H1 (cell line): ENCODE data around the gene PROKR1. TPM values are rescaled to one million over a fixed set of nuclear protein-coding genes. Genes with fewer than 3 reads are reported as not detected.

Experiments
- CTCF ChIA-PET: fragments of 300-600 bp; sonication (Branson Sonifier 250); formaldehyde crosslinking; loops from one replicate; lab custom pipeline; 2021; ENCODE audit not compliant: partially characterized antibody; lab: Charles Lee
- POLR2A ChIA-PET: fragments of 300-600 bp; sonication (Branson Sonifier 250); formaldehyde crosslinking; loops from one replicate; lab custom pipeline; 2021; ENCODE audit warnings: inconsistent platforms; ENCODE audit not compliant: partially characterized antibody; lab: Charles Lee
- DNase-seq, 2 experiments: peaks; one replicate each; pipeline versions ENCODE4 v3.0.0 to v3.0.0-alpha.2; 2010 to 2022; ENCODE audit warnings: low spot score in 2 of 2, low read depth in 1 of 2, mixed read lengths in 1 of 2
- FAIRE-seq: peaks from 2 replicates; lab custom pipeline; 2011; peaks lifted over from hg19 to GRCh38; lab: Jason Lieb, UNC
- H2AFZ ChIP-seq: 2 replicates; pipeline ENCODE4 v1.8.1; 2012; ENCODE audit warnings: low read length, inconsistent platforms
- H2AK5ac ChIP-seq: 2 replicates; pipeline ENCODE4 v1.6.1; 2013; ENCODE audit warnings: low read depth, low read length
- H2BK120ac ChIP-seq: replicated peaks from 2 replicates; pipeline ENCODE3; 2013; ENCODE audit warnings: low read depth, low read length, inconsistent platforms
- H2BK12ac ChIP-seq: 2 replicates; pipeline ENCODE4 v1.6.1; 2013; ENCODE audit warnings: low read depth, low read length
- H2BK15ac ChIP-seq: 2 replicates; pipeline ENCODE4 v1.6.1; 2013; ENCODE audit warnings: low read length
- H2BK20ac ChIP-seq: 2 replicates; pipeline ENCODE4 v1.6.1; 2013; ENCODE audit warnings: low read length
- H2BK5ac ChIP-seq: 2 replicates; pipeline ENCODE4 v1.6.1; 2013; ENCODE audit warnings: low read depth, low read length
- H3K14ac ChIP-seq: 2 replicates; pipeline ENCODE4 v1.6.1; 2013; ENCODE audit warnings: inconsistent platforms; ENCODE audit not compliant: insufficient read length
- H3K18ac ChIP-seq: 2 replicates; pipeline ENCODE4 v1.6.1; 2013; ENCODE audit warnings: low read length; ENCODE audit errors: extremely low read depth
- H3K23ac ChIP-seq: 2 replicates; pipeline ENCODE4 v1.6.1; 2013; ENCODE audit warnings: inconsistent platforms; ENCODE audit not compliant: insufficient read length
- H3K23me2 ChIP-seq: 2 replicates; pipeline ENCODE4 v1.6.1; 2013; ENCODE audit warnings: low read depth, low read length
- H3K27ac ChIP-seq: 2 replicates; pipeline ENCODE4 v1.6.1; 2011; ENCODE audit warnings: low read depth, low read length, inconsistent platforms
- H3K27me3 ChIP-seq, 4 experiments: replicated peaks in 1 of 4; 1 replicate in 1 of 4; 2 replicates in 3 of 4; pipeline versions ENCODE4 v1.6.1 to v1.8.1; 2011 to 2013; ENCODE audit warnings: low read length in 3 of 4, mild to moderate bottlenecking in 3 of 4, inconsistent platforms in 2 of 4, mixed read lengths in 2 of 4, moderate library complexity in 1 of 4; ENCODE audit not compliant: control insufficient read depth in 3 of 4, insufficient read depth in 3 of 4; ENCODE audit errors: extremely low read depth in 1 of 4
- H3K36me3 ChIP-seq, 4 experiments: 2 replicates each; pipeline versions ENCODE4 v1.6.1 to v1.8.1; 2011 to 2013; ENCODE audit warnings: mild to moderate bottlenecking in 4 of 4, low read length in 3 of 4, moderate library complexity in 2 of 4, control low read depth in 1 of 4, inconsistent platforms in 1 of 4; ENCODE audit not compliant: insufficient read depth in 4 of 4, control insufficient read depth in 2 of 4
- H3K4ac ChIP-seq: replicated peaks from 2 replicates; pipeline ENCODE3; 2013; ENCODE audit warnings: low read length, low read depth, mixed read lengths, inconsistent platforms; ENCODE audit not compliant: insufficient read length
- H3K4me1 ChIP-seq, 4 experiments: replicated peaks in 1 of 4; 1 replicate in 1 of 4; 2 replicates in 3 of 4; pipeline versions ENCODE4 v1.6.1 to v1.8.1; 2011 to 2013; ENCODE audit warnings: low read length in 3 of 4, inconsistent platforms in 2 of 4, mixed read lengths in 1 of 4; ENCODE audit not compliant: insufficient read depth in 4 of 4, control insufficient read depth in 3 of 4
- H3K4me2 ChIP-seq, 2 experiments: 2 replicates each; pipeline versions ENCODE4 v1.6.1 to v1.8.1; 2011 to 2013; ENCODE audit warnings: low read depth in 2 of 2, low read length in 2 of 2, control low read depth in 1 of 2, inconsistent platforms in 1 of 2, mild to moderate bottlenecking in 1 of 2; ENCODE audit not compliant: insufficient read depth in 1 of 2
- H3K4me3 ChIP-seq, 4 experiments: fragments of 200-600, 300-600 bp in 1 of 4; sonication (generic), shearing (Covaris generic), sonication (Bioruptor Twin) in 1 of 4; 2 replicates each; pipeline versions ENCODE4 v1.5.1 to v1.8.1; 2011 to 2016; ENCODE audit warnings: low read length in 4 of 4, low read depth in 3 of 4, control low read depth in 2 of 4, inconsistent platforms in 2 of 4, mild to moderate bottlenecking in 2 of 4, mixed read lengths in 1 of 4, moderate library complexity in 1 of 4; ENCODE audit not compliant: insufficient read depth in 2 of 4; ENCODE audit errors: extremely low read depth in 1 of 4
- H3K56ac ChIP-seq: replicated peaks from 2 replicates; pipeline ENCODE3; 2013; ENCODE audit warnings: low read depth, mild to moderate bottlenecking, mixed read lengths, low read length, inconsistent platforms; ENCODE audit not compliant: insufficient read length
- H3K79me1 ChIP-seq: 2 replicates; pipeline ENCODE4 v1.6.1; 2013; ENCODE audit warnings: low read depth, low read length, control low read depth
- H3K79me2 ChIP-seq, 2 experiments: 2 replicates each; pipeline versions ENCODE4 v1.6.1 to v1.8.1; 2012 to 2013; ENCODE audit warnings: low read length in 2 of 2, mild to moderate bottlenecking in 2 of 2, inconsistent platforms in 1 of 2; ENCODE audit not compliant: insufficient read depth in 2 of 2, control insufficient read depth in 1 of 2
- H3K9ac ChIP-seq, 4 experiments: replicated peaks in 1 of 4; 1 replicate in 1 of 4; 2 replicates in 3 of 4; pipeline versions ENCODE4 v1.6.1 to v1.8.1; 2011 to 2013; ENCODE audit warnings: low read depth in 3 of 4, low read length in 3 of 4, control low read depth in 2 of 4, mild to moderate bottlenecking in 2 of 4, moderate library complexity in 2 of 4, inconsistent platforms in 1 of 4; ENCODE audit errors: extremely low read depth in 1 of 4
- H3K9me3 ChIP-seq, 2 experiments: 2 replicates each; pipeline versions ENCODE4 v1.6.1 to v1.8.1; 2012 to 2013; ENCODE audit warnings: mild to moderate bottlenecking in 2 of 2, moderate library complexity in 2 of 2, control low read depth in 1 of 2, inconsistent platforms in 1 of 2, low read depth in 1 of 2, low read length in 1 of 2, mixed read lengths in 1 of 2; ENCODE audit not compliant: insufficient read depth in 2 of 2
- H4K20me1 ChIP-seq, 2 experiments: replicated peaks in 1 of 2; 2 replicates each; pipeline versions ENCODE3 to v1.8.1; 2011 to 2013; ENCODE audit warnings: inconsistent platforms in 2 of 2, low read length in 2 of 2, mild to moderate bottlenecking in 1 of 2; ENCODE audit not compliant: insufficient read depth in 2 of 2, control insufficient read depth in 1 of 2
- H4K5ac ChIP-seq: 2 replicates; pipeline ENCODE4 v1.6.1; 2013; ENCODE audit warnings: low read length, low read depth, mixed read lengths, inconsistent platforms; ENCODE audit not compliant: insufficient read length
- H4K8ac ChIP-seq: 2 replicates; pipeline ENCODE4 v1.8.0; 2013; ENCODE audit warnings: mild to moderate bottlenecking, moderate library complexity, low read length, inconsistent platforms; ENCODE audit not compliant: insufficient read depth; ENCODE audit errors: extremely low read depth
- H4K91ac ChIP-seq: replicated peaks from 2 replicates; pipeline ENCODE3; 2013; ENCODE audit warnings: low read length, mixed read lengths, inconsistent platforms; ENCODE audit not compliant: insufficient read length
- ATF3 ChIP-seq: IDR thresholded peaks from 2 replicates; pipeline ENCODE4 v1.6.1; 2011; ENCODE audit warnings: low read depth, mild to moderate bottlenecking, low read length; ENCODE audit not compliant: insufficient read depth
- EGR1 ChIP-seq: IDR thresholded peaks from 2 replicates; pipeline ENCODE4 v1.6.1; 2011; ENCODE audit warnings: low read depth, low read length, borderline replicate concordance
- JUN ChIP-seq: IDR thresholded peaks from 2 replicates; pipeline ENCODE4 v1.6.1; 2011; ENCODE audit warnings: low read depth, mild to moderate bottlenecking, improper control_type of control experiment, low read length
- RAD21 ChIP-seq, 2 experiments: IDR thresholded peaks in 1 of 2; conservative IDR thresholded peaks in 1 of 2; 2 replicates each; pipeline ENCODE4 v1.6.1; 2011; ENCODE audit warnings: low read depth in 2 of 2, low read length in 2 of 2, improper control_type of control experiment in 1 of 2, inconsistent platforms in 1 of 2, mild to moderate bottlenecking in 1 of 2, moderate library complexity in 1 of 2
- RBBP5 ChIP-seq: IDR thresholded peaks from 2 replicates; pipeline ENCODE4 v1.7.1; 2012; ENCODE audit warnings: low read depth, mild to moderate bottlenecking, inconsistent platforms, low read length, moderate library complexity, borderline replicate concordance
- SIN3A ChIP-seq, 2 experiments: IDR thresholded peaks in 1 of 2; conservative IDR thresholded peaks in 1 of 2; 2 replicates each; pipeline ENCODE4 v1.6.1; 2011 to 2012; ENCODE audit warnings: low read length in 2 of 2, improper control_type of control experiment in 1 of 2, low read depth in 1 of 2, mild to moderate bottlenecking in 1 of 2
- WGBS, 2 experiments: shearing (Covaris generic) in 1 of 2; methylation state at CpG; one replicate each; pipeline versions ENCODE4 v1.1.6 to v1.1.7; 2013 to 2015; ENCODE audit warnings: low lambda C conversion rate in 2 of 2, mixed read lengths in 2 of 2, inconsistent platforms in 1 of 2, low coverage in 1 of 2, missing lambda C conversion rate in 1 of 2; ENCODE audit not compliant: insufficient replicate concordance in 2 of 2, insufficient coverage in 1 of 2, insufficient read length in 1 of 2; ENCODE audit errors: extremely low coverage in 1 of 2, missing lambda C conversion rate in 1 of 2; 5-methylcytosine and 5-hydroxymethylcytosine counted together
- polyA plus RNA-seq, 7 experiments: library from polyadenylated mRNA; depleted of rRNA in 3 of 7; stranded (reverse) in 5 of 7; unstranded in 2 of 7; fragments of >200 nt in 5 of 7; fragments of 200-250 nt in 2 of 7; gene quantifications; 1 replicate in 5 of 7; 2 replicates in 1 of 7; 4 replicates in 1 of 7; pipeline versions ENCODE4 v1.2.1 to v1.2.3, GENCODE V29; 2011 to 2013; ENCODE audit warnings: missing spikeins in 2 of 7, mixed read lengths in 2 of 7
- total RNA-seq: library from RNA; stranded (reverse); fragmentation: NEBNext Ultra II Directional; extraction: Animal tissue kit (Norgen Biotek cat#: 25700); gene quantifications from 2 replicates; pipeline ENCODE4 v1.2.1, GENCODE V29; 2021
- TF ChIP-seq, protein P1 (sequence below), 3 experiments: IDR thresholded peaks; 1 replicate in 2 of 3; 2 replicates in 1 of 3; pipeline versions ENCODE4 v1.5.1 to v1.6.1; 2011; ENCODE audit warnings: low read length in 3 of 3, mild to moderate bottlenecking in 3 of 3, inconsistent platforms in 2 of 3, low read depth in 1 of 3, moderate library complexity in 1 of 3; ENCODE audit not compliant: insufficient read depth in 1 of 3; ENCODE audit errors: control extremely low read depth in 1 of 3

Gene PROKR1
- total and polyA plus RNA-seq, 2 of the 8 experiments (the other 6 are each of a cell fraction or from before 2014, with no cell fraction given): 1.8 to 3.9 TPM

- Histone ChIP-seq H2BK20ac (no peak overlapping the region), H3K4ac (no peak overlapping the region), H3K4me2 (no peak overlapping the region), H4K91ac (no peak overlapping the region), H4K8ac (no peak overlapping the region), H3K56ac (no peak overlapping the region), H3K27me3 (no peaks in the 10 kb centered on the region), H3K79me2 (no peaks in the 10 kb centered on the region), H3K4me1 (no peaks in the 10 kb centered on the region), H3K18ac (no peak overlapping the region), H2AFZ (peak overlapping the region; percentile 14; the same call in 1 of the 2 replicates), H2BK12ac (no peak overlapping the region), H3K9me3 (no peaks in the 10 kb centered on the region), H3K23me2 (no peaks in the 10 kb centered on the region; the same call in 1 of the 2 replicates), H4K5ac (no peak overlapping the region), H2BK120ac (no peak overlapping the region), H4K20me1 (no peaks in the 10 kb centered on the region), H2BK15ac (no peak overlapping the region), H2BK5ac (no peak overlapping the region), H3K36me3 (no peaks in the 10 kb centered on the region), H3K27ac (no peak overlapping the region), H3K23ac (no peak overlapping the region), H3K4me3 (no peak overlapping the region), H3K9ac (no peak overlapping the region), H3K79me1 (no peaks in the 10 kb centered on the region), H2AK5ac (no peak overlapping the region), H3K14ac (no peak overlapping the region)
- peak; percentile 86 for FAIRE-seq
- POLR2A ChIA-PET: interaction anchor here (1.3 kb wide), 1 partner anchor 48 kb away, joined by 6 read pairs; the partner anchor contains the start of gene PROKR1
- 43% methylated on average over 5 of the region's 5 CpGs; no CpG with 5 or more reads in 1 of the 2 experiments for WGBS, 2 experiments
- CTCF ChIA-PET: interaction anchor here (0.6 to 4.7 kb wide), 48 partner anchors 9 to 472 kb away, joined by 3 to 39 read pairs (median 4); partner anchors contain the start of gene ARHGAP25
- TF ChIP-seq RAD21 (IDR thresholded peaks at IDR 0.05 in 1 of 2, conservative IDR thresholded peaks at IDR 0.05 in 1 of 2; ENCODE audit: low read depth in 2 of 2, low read length in 2 of 2): peak; percentile 36 to 49; a peak in 3 of 4 replicates
- TF ChIP-seq, protein P1, sequence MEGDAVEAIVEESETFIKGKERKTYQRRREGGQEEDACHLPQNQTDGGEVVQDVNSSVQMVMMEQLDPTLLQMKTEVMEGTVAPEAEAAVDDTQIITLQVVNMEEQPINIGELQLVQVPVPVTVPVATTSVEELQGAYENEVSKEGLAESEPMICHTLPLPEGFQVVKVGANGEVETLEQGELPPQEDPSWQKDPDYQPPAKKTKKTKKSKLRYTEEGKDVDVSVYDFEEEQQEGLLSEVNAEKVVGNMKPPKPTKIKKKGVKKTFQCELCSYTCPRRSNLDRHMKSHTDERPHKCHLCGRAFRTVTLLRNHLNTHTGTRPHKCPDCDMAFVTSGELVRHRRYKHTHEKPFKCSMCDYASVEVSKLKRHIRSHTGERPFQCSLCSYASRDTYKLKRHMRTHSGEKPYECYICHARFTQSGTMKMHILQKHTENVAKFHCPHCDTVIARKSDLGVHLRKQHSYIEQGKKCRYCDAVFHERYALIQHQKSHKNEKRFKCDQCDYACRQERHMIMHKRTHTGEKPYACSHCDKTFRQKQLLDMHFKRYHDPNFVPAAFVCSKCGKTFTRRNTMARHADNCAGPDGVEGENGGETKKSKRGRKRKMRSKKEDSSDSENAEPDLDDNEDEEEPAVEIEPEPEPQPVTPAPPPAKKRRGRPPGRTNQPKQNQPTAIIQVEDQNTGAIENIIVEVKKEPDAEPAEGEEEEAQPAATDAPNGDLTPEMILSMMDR (IDR thresholded peaks at IDR 0.05; ENCODE audit: control extremely low read depth in 1 of 3, insufficient read depth in 1 of 3, low read depth in 1 of 3, low read length in 3 of 3): peak; percentile 43 to 74 (median 67)
- no peak for TF ChIP-seq RBBP5
- TF ChIP-seq JUN: no peak
- no peak for TF ChIP-seq ATF3
- TF ChIP-seq EGR1: no peak
- TF ChIP-seq SIN3A (conservative IDR thresholded peaks at IDR 0.05 in 1 of 2, IDR thresholded peaks at IDR 0.05 in 1 of 2; ENCODE audit: low read depth in 1 of 2, low read length in 2 of 2): no peak
- peak; percentile 13 to 71 for DNase-seq
Observed at GRCh38 chr2:68594674-68595492, 48.5 kb upstream of the PROKR1 start.
